WI38 (cell line): ENCODE data around the gene GSTM4.

Source experiments
- H3K4me3 ChIP-seq: 2 replicates; pipeline ENCODE4 v1.5.1; 2011; ENCODE audit warnings: low read depth, mild to moderate bottlenecking, control low read depth, low read length
- CTCF ChIP-seq: IDR thresholded peaks from 2 replicates; pipeline ENCODE4 v1.5.1; 2012; ENCODE audit warnings: low read depth, mild to moderate bottlenecking, control low read depth, low read length

The GSTM4 gene

GRCh38 chr1:109652402-109652801 is 3.5 kb upstream of the GSTM4 start:
- no peak for TF ChIP-seq CTCF
- no peak overlapping the region for H3K4me3 ChIP-seq

GRCh38 chr1:109653306-109653705 is 2.6 kb upstream of the GSTM4 start:
- H3K4me3 ChIP-seq: no peak overlapping the region
- no peak for TF ChIP-seq CTCF

- TF ChIP-seq CTCF: no peak
- H3K4me3 ChIP-seq: no peak overlapping the region
These were observed 1.4 kb upstream of the GSTM4 start for GRCh38 chr1:109654519-109654918.

GRCh38 chr1:109657395-109657794 is 1.5 kb downstream of the GSTM4 start:
- TF ChIP-seq CTCF: no peak
- H3K4me3 ChIP-seq: no peak overlapping the region

GRCh38 chr1:109657970-109658369 is 2.1 kb downstream of the GSTM4 start:
- H3K4me3 ChIP-seq: no peak overlapping the region
- no peak for TF ChIP-seq CTCF

GRCh38 chr1:109658533-109659042 is 2.7 kb downstream of the GSTM4 start:
- no peak for TF ChIP-seq CTCF
- H3K4me3 ChIP-seq: no peak overlapping the region

- no peak overlapping the region for H3K4me3 ChIP-seq
- TF ChIP-seq CTCF: no peak
These were observed 3.2 kb downstream of the GSTM4 start for GRCh38 chr1:109659145-109659544.
